Measurements from ENCODE around the gene MAGEL2. TPM values are rescaled to one million over a fixed set of nuclear protein-coding genes. Genes with fewer than 3 reads are reported as not detected.

Gene MAGEL2
- total and polyA plus RNA-seq, 2 donors (not counting 3 experiments of a cell fraction or from before 2014, with no cell fraction given) = not detected

GRCh38 chr15:23695282-23695681 is 47.6 kb upstream of the MAGEL2 start:
- Histone ChIP-seq H4K20me1 (replicated peaks; ENCODE audit: control insufficient read depth, extremely low read depth, insufficient read depth, low read length) (no peaks in the 10 kb centered on the region), H3K4me2 (ENCODE audit: insufficient read depth, low read length) (no peak overlapping the region), H3K27me3 (ENCODE audit: control insufficient read depth in 2 of 2, insufficient read depth in 2 of 2, low read length in 2 of 2) (no peaks in the 10 kb centered on the region), H3K4me1 (ENCODE audit: control insufficient read depth, extremely low read depth, insufficient read depth, low read length) (no peaks in the 10 kb centered on the region), H3K9ac (replicated peaks; ENCODE audit: extremely low read depth, insufficient read depth, low read length) (no peak overlapping the region), H3K4me3 (replicated peaks in 1 of 3; ENCODE audit: insufficient read depth in 1 of 3, low read depth in 1 of 3, low read length in 3 of 3) (no peak overlapping the region), H3K36me3 (ENCODE audit: control insufficient read depth in 2 of 2, extremely low read depth in 1 of 2, insufficient read depth in 2 of 2, low read length in 2 of 2) (no peaks in the 10 kb centered on the region), H3K9me3 (replicated peaks; ENCODE audit: control insufficient read depth, insufficient read depth, low read length) (no peaks in the 10 kb centered on the region), H3K27ac (ENCODE audit: insufficient read depth, low read depth, low read length) (no peak overlapping the region), H2AFZ (ENCODE audit: low read depth, low read length) (no peak overlapping the region), H3K9me1 (replicated peaks; ENCODE audit: control insufficient read depth, extremely low read depth, insufficient read depth, low read length) (no peaks in the 10 kb centered on the region), H3K79me2 (ENCODE audit: control insufficient read depth, insufficient read depth, low read length) (no peaks in the 10 kb centered on the region)
- dilution Hi-C loops (cut with MboI; ENCODE audit: extremely low pct_ligation_motif_present, low sequenced_read_pairs) = no loop called here
- FAIRE-seq (no peak), DNase-seq (ENCODE audit: low read depth, low spot score) (no peak)
- ChIA-PET POLR2A (no interaction called here), CTCF (no interaction called here)
- intact Hi-C loops (cut with micrococcal nuclease) = no loop called here
- TF ChIP-seq JUN (IDR thresholded peaks at IDR 0.05; ENCODE audit: borderline replicate concordance, insufficient read depth, insufficient read length, low read depth) (no peak), GATA2 (IDR thresholded peaks at IDR 0.05; ENCODE audit: insufficient read depth, insufficient read length, low read depth, low read length) (no peak)
- no TSS peak for BruUV-seq (replicated peaks)

GRCh38 chr15:23694592-23694991 is 46.9 kb upstream of the MAGEL2 start:
- no peak for TF ChIP-seq MYC (IDR thresholded peaks at IDR 0.05; ENCODE audit: low read depth, low read length)
- no peak for TF ChIP-seq JUN (IDR thresholded peaks at IDR 0.05; ENCODE audit: borderline replicate concordance, insufficient read depth, insufficient read length, low read depth)
- no peak for TF ChIP-seq POLR2AphosphoS5 (IDR thresholded peaks at IDR 0.05; ENCODE audit: insufficient read depth, low read depth, low read length)
- TF ChIP-seq CTCF (IDR thresholded peaks at IDR 0.05; ENCODE audit: extremely low read depth in 1 of 2, insufficient read depth in 1 of 2, low read depth in 1 of 2, low read length in 2 of 2) = no peak
- no peak for TF ChIP-seq FOS (IDR thresholded peaks at IDR 0.05; ENCODE audit: borderline replicate concordance, insufficient read depth, low read length)
- TF ChIP-seq EZH2 (IDR thresholded peaks at IDR 0.05; ENCODE audit: borderline replicate concordance, low read depth, low read length, severe bottlenecking) = no peak
- no peak for TF ChIP-seq MAX (IDR thresholded peaks at IDR 0.05; ENCODE audit: insufficient read depth, insufficient read length)
- no peak for TF ChIP-seq GATA2 (IDR thresholded peaks at IDR 0.05; ENCODE audit: insufficient read depth, insufficient read length, low read depth, low read length)
- no peak for TF ChIP-seq POLR2A (IDR thresholded peaks at IDR 0.05; ENCODE audit: low read depth, low read length)
- FAIRE-seq (no peak), DNase-seq (ENCODE audit: low read depth, low spot score) (no peak)
- no TSS peak for BruUV-seq (replicated peaks)
- Histone ChIP-seq H3K27me3 (ENCODE audit: control insufficient read depth in 2 of 2, insufficient read depth in 2 of 2, low read length in 2 of 2) (no peaks in the 10 kb centered on the region), H3K27ac (ENCODE audit: insufficient read depth, low read depth, low read length) (no peak overlapping the region), H2AFZ (ENCODE audit: low read depth, low read length) (no peak overlapping the region), H4K20me1 (replicated peaks; ENCODE audit: control insufficient read depth, extremely low read depth, insufficient read depth, low read length) (no peaks in the 10 kb centered on the region), H3K9me1 (replicated peaks; ENCODE audit: control insufficient read depth, extremely low read depth, insufficient read depth, low read length) (no peaks in the 10 kb centered on the region), H3K4me1 (ENCODE audit: control insufficient read depth, extremely low read depth, insufficient read depth, low read length) (no peaks in the 10 kb centered on the region), H3K9me3 (replicated peaks; ENCODE audit: control insufficient read depth, insufficient read depth, low read length) (no peaks in the 10 kb centered on the region), H3K9ac (replicated peaks; ENCODE audit: extremely low read depth, insufficient read depth, low read length) (no peak overlapping the region), H3K4me3 (replicated peaks in 1 of 3; ENCODE audit: insufficient read depth in 1 of 3, low read depth in 1 of 3, low read length in 3 of 3) (no peak overlapping the region), H3K4me2 (ENCODE audit: insufficient read depth, low read length) (no peak overlapping the region), H3K79me2 (ENCODE audit: control insufficient read depth, insufficient read depth, low read length) (no peaks in the 10 kb centered on the region), H3K36me3 (ENCODE audit: control insufficient read depth in 2 of 2, extremely low read depth in 1 of 2, insufficient read depth in 2 of 2, low read length in 2 of 2) (no peaks in the 10 kb centered on the region)
- ChIA-PET CTCF (no interaction called here), POLR2A (no interaction called here)
- intact Hi-C loops (cut with micrococcal nuclease) = no loop called here
- dilution Hi-C loops (cut with MboI; ENCODE audit: extremely low pct_ligation_motif_present, low sequenced_read_pairs) = no loop called here
